Mesenteric fat pad (tissue), 1 donor: ENCODE measurements around the gene SCN4B. TPM values are rescaled to one million over a fixed set of nuclear protein-coding genes. Genes with fewer than 3 reads are reported as not detected.
"Not testable (repeated sequence)": the region's sequence is repeated elsewhere in the genome, so short reads cannot be mapped to it uniquely, and the experiment has no call there.

Source experiments
- DNase-seq: peaks from one replicate; pipeline ENCODE4 v3.0.0-alpha.2; 2020; ENCODE audit warnings: low spot score
- long read RNA-seq: library from polyadenylated mRNA; unstranded; transcript quantifications from one replicate; pipeline ENCODE4 v2.0.0, GENCODE V29; 2020
- total RNA-seq: library from RNA; stranded (reverse); fragmentation: NEBNext Ultra II Directional; extraction: Animal tissue kit (Norgen Biotek cat#: 25700); gene quantifications from one replicate; pipeline ENCODE4 v1.2.1, GENCODE V29; 2021
- donor health status: DM: yes; HTN: yes; CAD: no.

SCN4B gene
- total RNA-seq = 2.3 TPM
- long read RNA-seq, partial matches to known transcripts = 0 of 5 reads
- long read RNA-seq, other reads (novel, unspliced or antisense) = 5 of 5 reads

GRCh38 chr11:118152552-118153471, at the start of gene SCN4B:
Gene SCN4B, minus strand, starts transcription at chr11:118152823. Its CDS starts 150 bp downstream, at chr11:118152673.
- DNase-seq = no peak

- DNase-seq = no peak
Measured at GRCh38 chr11:118201966-118202365, 49.3 kb upstream of the SCN4B start.

- no peak for DNase-seq
Measured at GRCh38 chr11:118200901-118201680, 48.5 kb upstream of the SCN4B start.

- no peak for DNase-seq
Measured at GRCh38 chr11:118200497-118200896, 47.9 kb upstream of the SCN4B start.

GRCh38 chr11:118199135-118199534, 46.5 kb upstream of the SCN4B start:
- DNase-seq = no peak

GRCh38 chr11:118198370-118198769, 45.7 kb upstream of the SCN4B start:
- no peak for DNase-seq

GRCh38 chr11:118194835-118195627, 42.4 kb upstream of the SCN4B start:
- DNase-seq = no peak

GRCh38 chr11:118193910-118194566, 41.4 kb upstream of the SCN4B start:
- DNase-seq = no peak

GRCh38 chr11:118192817-118193216, 40.2 kb upstream of the SCN4B start:
- not testable (repeated sequence) for DNase-seq

GRCh38 chr11:118190942-118191506, 38.4 kb upstream of the SCN4B start:
- DNase-seq = not testable (repeated sequence)

GRCh38 chr11:118186346-118187107, 33.9 kb upstream of the SCN4B start:
- DNase-seq = no peak

GRCh38 chr11:118184784-118185579, 32.4 kb upstream of the SCN4B start:
- no peak for DNase-seq

- DNase-seq = not testable (repeated sequence)
Measured at GRCh38 chr11:118183691-118184090, 31.1 kb upstream of the SCN4B start.

GRCh38 chr11:118180300-118180703, 27.7 kb upstream of the SCN4B start:
- DNase-seq = no peak

- no peak for DNase-seq
Measured at GRCh38 chr11:118176778-118177134, 24.1 kb upstream of the SCN4B start.

- DNase-seq = no peak
Measured at GRCh38 chr11:118175993-118176777, 23.6 kb upstream of the SCN4B start, which contains the start of gene SCN2B. Gene SCN2B, minus strand, starts transcription at chr11:118176639. Its CDS starts 208 bp downstream, at chr11:118176431.
